HS-5 (cell line): ENCODE results near the gene POU3F1.

Source experiments
- DNase-seq: peaks from one replicate; pipeline ENCODE4 v3.0.0-alpha.2; 2012; ENCODE audit warnings: low read depth

Gene POU3F1

GRCh38 chr1:38028105-38028591, 18.4 kb downstream of the POU3F1 start:
- no peak for DNase-seq

- DNase-seq: no peak
These were observed 19.1 kb downstream of the POU3F1 start for GRCh38 chr1:38027201-38028104.

GRCh38 chr1:38026592-38027200, 19.9 kb downstream of the POU3F1 start:
- DNase-seq: no peak

GRCh38 chr1:38025664-38026063, 20.9 kb downstream of the POU3F1 start:
- no peak for DNase-seq

- no peak for DNase-seq
These were observed 21.4 kb downstream of the POU3F1 start for GRCh38 chr1:38025233-38025632.

- DNase-seq: no peak
These were observed 23.8 kb downstream of the POU3F1 start for GRCh38 chr1:38022810-38023209.

- DNase-seq: no peak
These were observed 24.6 kb downstream of the POU3F1 start for GRCh38 chr1:38021969-38022368.

GRCh38 chr1:38020396-38020795, 26.2 kb downstream of the POU3F1 start:
- no peak for DNase-seq

- no peak for DNase-seq
These were observed 27.7 kb downstream of the POU3F1 start for GRCh38 chr1:38018864-38019343.

- no peak for DNase-seq
These were observed 30.4 kb downstream of the POU3F1 start for GRCh38 chr1:38015978-38016725.

GRCh38 chr1:38014724-38015424, 31.7 kb downstream of the POU3F1 start:
- DNase-seq: no peak

GRCh38 chr1:38014171-38014570, 32.4 kb downstream of the POU3F1 start:
- no peak for DNase-seq

GRCh38 chr1:38013227-38013622, 33.4 kb downstream of the POU3F1 start:
- no peak for DNase-seq

- DNase-seq: peak; percentile 99
These were observed 34.0 kb downstream of the POU3F1 start, which contains the start of gene UTP11 for GRCh38 chr1:38012363-38013226. Gene UTP11 (plus strand): TSS chr1:38012734. CDS start chr1:38012803, 69 bp downstream.

GRCh38 chr1:38009841-38010180, 36.8 kb downstream of the POU3F1 start:
- no peak for DNase-seq

GRCh38 chr1:38009088-38009840, 37.3 kb downstream of the POU3F1 start:
- no peak for DNase-seq

GRCh38 chr1:38006008-38006828, 40.4 kb downstream of the POU3F1 start:
- DNase-seq: no peak

GRCh38 chr1:38005195-38006007, 41.2 kb downstream of the POU3F1 start, which contains the start of gene FHL3:
Gene FHL3 (minus strand): TSS chr1:38005514. CDS start chr1:37999412, 6,102 bp downstream.
- DNase-seq: no peak
